Measurements from ENCODE around the gene ZNF708.
"Not testable (repeated sequence)": the region's sequence is repeated elsewhere in the genome, so short reads cannot be mapped to it uniquely, and the experiment has no call there.

The ZNF708 gene

GRCh38 chr19:21328885-21329605, at the start of gene ZNF708:
TSS of gene ZNF708 (minus strand) at chr19:21329410. CDS start at chr19:21329212, 198 bp downstream.
- DNase-seq: peak; percentile 84 to 91

GRCh38 chr19:21362291-21362690, 33.1 kb upstream of the ZNF708 start:
- no peak for DNase-seq

- peak; percentile 31 to 33 for DNase-seq
Observed at GRCh38 chr19:21358768-21359451, 29.7 kb upstream of the ZNF708 start, which contains the start of gene ZNF738. TSS of gene ZNF738 (plus strand) at chr19:21359000. CDS start at chr19:21359141, 141 bp downstream.

- no peak for DNase-seq
Observed at GRCh38 chr19:21352830-21353229, 23.6 kb upstream of the ZNF708 start.

GRCh38 chr19:21344841-21345240, 15.6 kb upstream of the ZNF708 start:
- not testable (repeated sequence) for DNase-seq

GRCh38 chr19:21335721-21336120, 6.5 kb upstream of the ZNF708 start:
- no peak for DNase-seq

- DNase-seq: peak; percentile 32 to 41
Observed at GRCh38 chr19:21328406-21328805, 804 bp downstream of the ZNF708 start.

- no peak for DNase-seq
Observed at GRCh38 chr19:21326169-21326568, 3.0 kb downstream of the ZNF708 start.

GRCh38 chr19:21323000-21323399, 6.2 kb downstream of the ZNF708 start:
- DNase-seq: no peak

- DNase-seq: no peak
Observed at GRCh38 chr19:21322528-21322927, 6.7 kb downstream of the ZNF708 start.

- DNase-seq: no peak
Observed at GRCh38 chr19:21321996-21322395, 7.2 kb downstream of the ZNF708 start.

- DNase-seq: no peak
Observed at GRCh38 chr19:21321134-21321533, 8.1 kb downstream of the ZNF708 start.

GRCh38 chr19:21317821-21318220, 11.4 kb downstream of the ZNF708 start:
- DNase-seq: no peak

- DNase-seq: peak in 1 of 2 experiments; percentile 9
Observed at GRCh38 chr19:21314676-21315075, 14.5 kb downstream of the ZNF708 start.

- DNase-seq: not testable (repeated sequence)
Observed at GRCh38 chr19:21312807-21313206, 16.4 kb downstream of the ZNF708 start.

- DNase-seq: no peak
Observed at GRCh38 chr19:21308773-21309172, 20.4 kb downstream of the ZNF708 start.

GRCh38 chr19:21306881-21307479, 22.2 kb downstream of the ZNF708 start:
- DNase-seq: not testable (repeated sequence)

- not testable (repeated sequence) for DNase-seq
Observed at GRCh38 chr19:21293768-21294167, 35.4 kb downstream of the ZNF708 start.

- DNase-seq: no peak
Observed at GRCh38 chr19:21269813-21270212, 59.4 kb downstream of the ZNF708 start.

GRCh38 chr19:21264891-21265290, 64.3 kb downstream of the ZNF708 start:
- no peak for DNase-seq

GRCh38 chr19:21264416-21264815, 64.8 kb downstream of the ZNF708 start:
- DNase-seq: no peak

- not testable (repeated sequence) for DNase-seq
Observed at GRCh38 chr19:21260848-21261381, 68.3 kb downstream of the ZNF708 start.

GRCh38 chr19:21260164-21260847, 68.9 kb downstream of the ZNF708 start:
- no peak for DNase-seq
